Astrocyte of the cerebellum (primary cell): ENCODE results near the gene SPACA5B.
"Not testable (repeated sequence)": the region's sequence is repeated elsewhere in the genome, so short reads cannot be mapped to it uniquely, and the experiment has no call there.

Source experiments
- DNase-seq: peaks from one replicate; pipeline ENCODE4 v3.0.0-alpha.2; 2011; ENCODE audit warnings: low read depth
- H3K4me3 ChIP-seq: 2 replicates; pipeline ENCODE4 v1.5.1; 2011; ENCODE audit warnings: mild to moderate bottlenecking, low read depth, low read length, moderate library complexity
- CTCF ChIP-seq: IDR thresholded peaks from 2 replicates; pipeline ENCODE4 v1.5.1; 2012; ENCODE audit warnings: low read length, low read depth, moderate library complexity, mild to moderate bottlenecking; ENCODE audit errors: missing control alignments
- in situ Hi-C: cut with HindIII; loops from 2 replicates; pipeline ENCODE4 v1.10.0; 2017; ENCODE audit warnings: low sequenced_read_pairs

The SPACA5B gene

GRCh38 chrX:48130326-48130725, at the start of gene SPACA5B:
Gene SPACA5B, plus strand, starts transcription at chrX:48130626. Its CDS starts 62 bp downstream, at chrX:48130688.
- in situ Hi-C loops, DNase-seq, H3K4me3 ChIP-seq: not testable (repeated sequence)

GRCh38 chrX:48083212-48083611, 47.2 kb upstream of the SPACA5B start:
- in situ Hi-C loops: no loop called here
- H3K4me3 ChIP-seq: no peak overlapping the region
- TF ChIP-seq CTCF: peak; percentile 57
- DNase-seq: peak; percentile 8

GRCh38 chrX:48083706-48084105, 46.7 kb upstream of the SPACA5B start:
- TF ChIP-seq CTCF: no peak
- no peak for DNase-seq
- H3K4me3 ChIP-seq: no peak overlapping the region
- in situ Hi-C loops: no loop called here

GRCh38 chrX:48086082-48086481, 44.3 kb upstream of the SPACA5B start:
- TF ChIP-seq CTCF: no peak
- no peak for DNase-seq
- in situ Hi-C loops: no loop called here
- H3K4me3 ChIP-seq: no peak overlapping the region

- in situ Hi-C loops: no loop called here
- TF ChIP-seq CTCF: no peak
- DNase-seq: no peak
- no peak overlapping the region for H3K4me3 ChIP-seq
Measured at GRCh38 chrX:48090123-48090522, 40.3 kb upstream of the SPACA5B start.

- DNase-seq, H3K4me3 ChIP-seq, in situ Hi-C loops: not testable (repeated sequence)
Measured at GRCh38 chrX:48092558-48092957, 37.9 kb upstream of the SPACA5B start.

GRCh38 chrX:48101443-48101842, 29.0 kb upstream of the SPACA5B start:
- DNase-seq: no peak
- TF ChIP-seq CTCF: no peak
- no peak overlapping the region for H3K4me3 ChIP-seq
- in situ Hi-C loops: no loop called here

- no peak for DNase-seq
- no peak for TF ChIP-seq CTCF
- no peak overlapping the region for H3K4me3 ChIP-seq
- in situ Hi-C loops: no loop called here
Measured at GRCh38 chrX:48102874-48103374, 27.5 kb upstream of the SPACA5B start.
